Natural killer cell (primary cell): ENCODE data around the gene FAM234A. TPM values are rescaled to one million over a fixed set of nuclear protein-coding genes. Genes with fewer than 3 reads are reported as not detected.
"Not testable (repeated sequence)": the region's sequence is repeated elsewhere in the genome, so short reads cannot be mapped to it uniquely, and the experiment has no call there.

Experiments
- ATAC-seq, 3 donors: fragments of 150-1000 bp in 2 of 3; fragments of 200-7000 bp in 1 of 3; cut with Tn5 transposase; 1 replicate in 1 of 3; 2 replicates in 2 of 3; pipeline ENCODE4 v1.10.0; 2021; ENCODE audit warnings: mild to moderate bottlenecking in 2 of 3, moderate library complexity in 2 of 3
- DNase-seq, 2 donors: peaks; one replicate each; pipeline versions ENCODE4 v3.0.0 to v3.0.0-alpha.2; 2013 to 2021; ENCODE audit warnings: mixed read lengths in 1 of 2
- H3K27ac ChIP-seq: one replicate; pipeline ENCODE4 v1.5.1; 2013; ENCODE audit warnings: mild to moderate bottlenecking, low read length
- H3K27me3 ChIP-seq: one replicate; pipeline ENCODE4 v1.6.1; 2013; ENCODE audit warnings: low read length; ENCODE audit not compliant: control insufficient read depth, insufficient read depth
- H3K36me3 ChIP-seq: one replicate; pipeline ENCODE4 v1.6.1; 2013; ENCODE audit warnings: low read length; ENCODE audit not compliant: control insufficient read depth, insufficient read depth
- H3K4me1 ChIP-seq: one replicate; pipeline ENCODE4 v1.6.1; 2013; ENCODE audit warnings: low read length; ENCODE audit not compliant: control insufficient read depth, insufficient read depth
- H3K4me3 ChIP-seq: one replicate; pipeline ENCODE4 v1.5.1; 2013; ENCODE audit warnings: low read length
- H3K9me3 ChIP-seq: one replicate; pipeline ENCODE4 v1.6.1; 2013; ENCODE audit warnings: low read length; ENCODE audit not compliant: control insufficient read depth, insufficient read depth
- H3K27ac Mint-ChIP-seq, 2 donors: one replicate each; pipeline ENCODE4 v1.8.0; 2022; ENCODE audit warnings: mild to moderate bottlenecking in 2 of 2, mixed read lengths in 2 of 2, moderate library complexity in 1 of 2
- H3K27me3 Mint-ChIP-seq, 2 donors: one replicate each; pipeline ENCODE4 v1.8.0; 2022; ENCODE audit warnings: low read depth in 2 of 2, mixed read lengths in 2 of 2
- H3K36me3 Mint-ChIP-seq: one replicate; pipeline ENCODE4 v1.8.0; 2022; ENCODE audit warnings: mixed read lengths
- H3K4me1 Mint-ChIP-seq, 2 donors: one replicate each; pipeline ENCODE4 v1.8.0; 2022; ENCODE audit warnings: mixed read lengths in 2 of 2
- H3K4me3 Mint-ChIP-seq: one replicate; pipeline ENCODE4 v1.8.0; 2022; ENCODE audit warnings: mild to moderate bottlenecking, moderate library complexity, mixed read lengths
- H3K9me3 Mint-ChIP-seq, 2 donors: one replicate each; pipeline ENCODE4 v1.8.0; 2022; ENCODE audit warnings: mixed read lengths in 2 of 2
- CTCF ChIP-seq: fragments of 200-600 bp; IDR thresholded peaks from one replicate; pipeline ENCODE4 v1.8.0; 2022; ENCODE audit warnings: antibody characterized with exemption
- WGBS: methylation state at CpG from one replicate; pipeline ENCODE4 v1.1.7; 2013; ENCODE audit warnings: missing lambda C conversion rate; ENCODE audit not compliant: insufficient coverage; 5-methylcytosine and 5-hydroxymethylcytosine counted together
- intact Hi-C: fragments of 100-400 bp; cut with micrococcal nuclease; formaldehyde crosslinking; loops from one replicate; pipeline ENCODE4 v1.14.2; 2022
- total RNA-seq, 4 donors: library from RNA; stranded (reverse); fragments of 120-200 nt in 1 of 4; gene quantifications; one replicate each; pipeline versions ENCODE4 v1.2.3 to v1.2.4, GENCODE V29; 2013 to 2022

FAM234A gene
- total RNA-seq, 3 donors from 2014 or later (not counting 1 experiment from before 2014, with no cell fraction given): 32.4 to 42.6 (median 40.7) TPM

GRCh38 chr16:253833-254232 lies 19.2 kb downstream of the FAM234A start:
- H3K4me3 ChIP-seq: no peak overlapping the region
- peak in 1 of 2 donors; percentile 36 for DNase-seq
- peaks cover 11 to 32% of the 10 kb centered on the region in 2 donors for H3K4me1 Mint-ChIP-seq
- H3K36me3 Mint-ChIP-seq: peaks cover 8% of the 10 kb centered on the region
- H3K27me3 ChIP-seq: no peaks in the 10 kb centered on the region
- no peak overlapping the region for H3K27ac ChIP-seq
- no peaks in the 10 kb centered on the region for H3K9me3 Mint-ChIP-seq
- H3K36me3 ChIP-seq: peaks cover 3% of the 10 kb centered on the region
- no peaks in the 10 kb centered on the region for H3K9me3 ChIP-seq
- H3K4me3 Mint-ChIP-seq: no peak overlapping the region
- peak overlapping the region; percentile 88 to 90 for H3K27ac Mint-ChIP-seq
- whole genome bisulfite sequencing: 65% methylated on average over 6 of the region's 6 CpGs
- ATAC-seq: no peak
- TF ChIP-seq CTCF: no peak
- intact Hi-C loops: loop anchor here (2.0 kb wide), 1 partner anchor 19 kb away; the partner anchor contains the start of gene FAM234A
- H3K27me3 Mint-ChIP-seq: no peaks in the 10 kb centered on the region
- peaks cover 30% of the 10 kb centered on the region for H3K4me1 ChIP-seq

- Histone ChIP-seq H3K36me3 (peaks cover 5% of the 10 kb centered on the region), H3K4me3 (no peak overlapping the region), H3K9me3 (no peaks in the 10 kb centered on the region), H3K4me1 (peaks cover 37% of the 10 kb centered on the region), H3K27me3 (no peaks in the 10 kb centered on the region), H3K27ac (no peak overlapping the region)
- TF ChIP-seq CTCF: no peak
- Mint-ChIP-seq H3K9me3 (no peaks in the 10 kb centered on the region), H3K4me1 (peaks cover 17 to 39% of the 10 kb centered on the region in 2 donors), H3K4me3 (no peak overlapping the region), H3K27me3 (no peaks in the 10 kb centered on the region), H3K36me3 (peaks cover 8% of the 10 kb centered on the region), H3K27ac (no peak overlapping the region)
- intact Hi-C loops: no loop called here
- DNase-seq: no peak
- 98% methylated on average over 25 of the region's 25 CpGs for WGBS
- no peak for ATAC-seq
Measured at GRCh38 chr16:254461-254860, 19.8 kb downstream of the FAM234A start.

GRCh38 chr16:255183-255582 lies 20.6 kb downstream of the FAM234A start:
- H3K9me3 Mint-ChIP-seq: no peaks in the 10 kb centered on the region
- H3K27ac Mint-ChIP-seq: no peak overlapping the region
- no peak for DNase-seq
- no peaks in the 10 kb centered on the region for H3K27me3 ChIP-seq
- no peaks in the 10 kb centered on the region for H3K9me3 ChIP-seq
- H3K4me1 ChIP-seq: peaks cover 41% of the 10 kb centered on the region
- peaks cover 7% of the 10 kb centered on the region for H3K36me3 Mint-ChIP-seq
- no peak overlapping the region for H3K27ac ChIP-seq
- peaks cover 18 to 40% of the 10 kb centered on the region in 2 donors for H3K4me1 Mint-ChIP-seq
- WGBS: 98% methylated on average over 3 of the region's 6 CpGs
- no peak for TF ChIP-seq CTCF
- intact Hi-C loops: no loop called here
- no peaks in the 10 kb centered on the region for H3K27me3 Mint-ChIP-seq
- H3K36me3 ChIP-seq: peaks cover 10% of the 10 kb centered on the region
- H3K4me3 ChIP-seq: no peak overlapping the region
- H3K4me3 Mint-ChIP-seq: no peak overlapping the region
- no peak for ATAC-seq

GRCh38 chr16:258091-258490 lies 23.5 kb downstream of the FAM234A start:
- intact Hi-C loops: not testable (repeated sequence)
- H3K36me3 ChIP-seq: peaks cover 25% of the 10 kb centered on the region

More at GRCh38 chr16:258091-258490, 23.5 kb downstream of the FAM234A start:
- not testable (repeated sequence) for H3K4me3 Mint-ChIP-seq, ATAC-seq, H3K27me3 ChIP-seq, H3K36me3 Mint-ChIP-seq, H3K27ac Mint-ChIP-seq, H3K9me3 ChIP-seq, H3K4me3 ChIP-seq, H3K27me3 Mint-ChIP-seq, H3K27ac ChIP-seq, DNase-seq, H3K9me3 Mint-ChIP-seq
- H3K4me1 ChIP-seq: peaks cover 28% of the 10 kb centered on the region
- 96% methylated on average over 7 of the region's 13 CpGs for WGBS
- peaks cover 9 to 26% of the 10 kb centered on the region in 2 donors for H3K4me1 Mint-ChIP-seq
